DMS 273 (cell line): ENCODE measurements around the gene ABCA8.
"Not testable (repeated sequence)": the region's sequence is repeated elsewhere in the genome, so short reads cannot be mapped to it uniquely, and the experiment has no call there.

Experiments
- DNase-seq: peaks from one replicate; lab custom pipeline; 2025; ENCODE audit not compliant: unreplicated experiment; lab: John Stamatoyannopoulos, UW

The ABCA8 gene

GRCh38 chr17:68955181-68955841 lies at the start of gene ABCA8:
Gene ABCA8 (minus strand): TSS chr17:68955392. CDS start chr17:68942034, 13,358 bp downstream.
- peak; percentile 66 for DNase-seq

- not testable (repeated sequence) for DNase-seq
Measured at GRCh38 chr17:69004759-69005158, 49.6 kb upstream of the ABCA8 start.

- DNase-seq, result not testable (repeated sequence)
Measured at GRCh38 chr17:68999743-69000142, 44.6 kb upstream of the ABCA8 start.

GRCh38 chr17:68993112-68993511 lies 37.9 kb upstream of the ABCA8 start:
- no peak for DNase-seq

GRCh38 chr17:68987966-68988365 lies 32.8 kb upstream of the ABCA8 start:
- no peak for DNase-seq

GRCh38 chr17:68981288-68981687 lies 26.1 kb upstream of the ABCA8 start:
- no peak for DNase-seq

GRCh38 chr17:68973098-68973846 lies 18.1 kb upstream of the ABCA8 start:
- no peak for DNase-seq

GRCh38 chr17:68972119-68972704 lies 17.0 kb upstream of the ABCA8 start:
- peak; percentile 63 for DNase-seq

GRCh38 chr17:68969101-68969500 lies 13.9 kb upstream of the ABCA8 start:
- DNase-seq, result no peak

- DNase-seq, result no peak
Measured at GRCh38 chr17:68963958-68964357, 8.8 kb upstream of the ABCA8 start.

GRCh38 chr17:68961214-68961882 lies 6.2 kb upstream of the ABCA8 start:
- peak; percentile 95 for DNase-seq

- not testable (repeated sequence) for DNase-seq
Measured at GRCh38 chr17:68959117-68959516, 3.9 kb upstream of the ABCA8 start.

- no peak for DNase-seq
Measured at GRCh38 chr17:68957944-68958343, 2.8 kb upstream of the ABCA8 start.

GRCh38 chr17:68954146-68954896 lies 871 bp downstream of the ABCA8 start:
- no peak for DNase-seq

- no peak for DNase-seq
Measured at GRCh38 chr17:68953340-68953997, 1.7 kb downstream of the ABCA8 start.

- peak; percentile 20 for DNase-seq
Measured at GRCh38 chr17:68950725-68951124, 4.5 kb downstream of the ABCA8 start.

- not testable (repeated sequence) for DNase-seq
Measured at GRCh38 chr17:68947868-68948267, 7.3 kb downstream of the ABCA8 start.

- no peak for DNase-seq
Measured at GRCh38 chr17:68944435-68945035, 10.7 kb downstream of the ABCA8 start.

GRCh38 chr17:68943812-68944182 lies 11.4 kb downstream of the ABCA8 start:
- DNase-seq, result not testable (repeated sequence)
